AG08395 (cell line): ENCODE results near the gene GNA14.
"Not testable (repeated sequence)": the region's sequence is repeated elsewhere in the genome, so short reads cannot be mapped to it uniquely, and the experiment has no call there.

Experiments used
- DNase-seq: peaks from one replicate; pipeline ENCODE4 v3.0.0; 2012; ENCODE audit warnings: mixed read lengths, low spot score

Gene GNA14

DNA sequence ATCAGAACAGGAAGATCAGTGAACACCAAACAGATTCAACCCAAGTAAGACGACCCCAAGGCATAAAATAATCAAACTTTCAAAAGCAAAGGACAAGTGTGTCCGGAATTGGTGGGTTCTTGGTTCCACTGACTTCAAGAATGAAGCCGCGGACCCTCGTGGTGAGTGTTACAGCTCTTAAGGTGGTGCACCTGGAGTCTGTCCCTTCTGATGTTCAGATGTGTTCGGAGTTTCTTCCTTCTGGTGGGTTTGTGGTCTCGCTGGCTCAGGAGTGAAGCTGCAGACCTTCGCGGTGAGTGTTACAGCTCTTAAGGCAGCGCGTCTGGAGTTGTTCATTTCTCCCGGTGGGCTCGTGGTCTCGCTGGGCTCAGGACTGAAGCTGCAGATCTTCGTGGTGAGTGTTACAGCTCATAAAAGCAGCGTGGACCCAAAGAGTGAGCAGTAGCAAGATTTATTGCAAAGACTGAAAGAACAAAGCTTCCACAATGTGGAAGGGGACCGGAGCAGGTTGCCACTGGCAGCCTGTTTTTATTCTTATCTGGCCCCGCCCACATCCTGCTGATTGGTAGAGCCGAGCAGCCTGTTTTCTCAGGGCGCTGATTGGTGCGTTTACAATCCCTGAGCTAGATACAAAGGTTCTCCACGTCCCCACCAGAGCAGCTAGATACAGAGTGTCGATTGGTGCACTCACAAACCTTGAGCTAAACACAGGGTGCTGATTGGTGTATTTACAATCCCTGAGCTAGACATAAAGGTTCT is 158.5 kb downstream of the GNA14 start:
- not testable (repeated sequence) for DNase-seq

DNA sequence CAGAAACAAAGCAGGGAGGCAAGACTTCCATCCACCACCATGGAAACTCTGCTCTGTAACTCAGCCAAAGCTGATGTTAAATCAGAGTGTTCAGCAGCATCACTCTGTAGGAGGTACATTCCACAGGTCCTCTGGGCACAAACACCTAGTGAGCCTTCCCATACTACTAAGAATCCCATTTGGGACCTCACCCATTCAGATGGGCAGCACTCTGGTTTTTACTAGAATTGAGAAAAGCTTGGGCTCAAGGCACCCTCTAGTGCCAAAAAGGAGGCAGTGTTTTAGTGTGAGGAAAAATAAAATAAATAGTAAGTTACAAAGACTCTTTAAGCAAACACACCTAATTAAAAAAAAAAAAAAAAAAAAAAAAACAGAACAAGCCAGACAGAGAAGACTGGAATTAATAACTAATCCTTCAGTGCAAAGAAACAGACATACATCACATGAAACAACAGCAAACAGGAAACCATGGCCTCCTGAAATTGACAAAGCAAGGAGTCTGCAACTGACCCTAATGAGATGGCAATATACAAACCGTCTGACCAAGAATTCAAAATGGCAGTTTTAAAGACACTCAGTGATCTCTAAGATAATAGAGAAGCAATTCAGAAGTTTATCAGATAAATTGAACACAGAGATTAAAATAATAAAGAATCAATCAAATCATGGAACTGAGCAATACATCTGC is 159.5 kb downstream of the GNA14 start:
- peak; percentile 56 for DNase-seq

- no peak for DNase-seq
These were observed 161.2 kb downstream of the GNA14 start for GRCh38 chr9:77486968-77487367.

- DNase-seq = no peak
These were observed 161.7 kb downstream of the GNA14 start for GRCh38 chr9:77486463-77486862.

GRCh38 chr9:77475641-77476473 is 172.3 kb downstream of the GNA14 start:
- DNase-seq = peak; percentile 78

GRCh38 chr9:77474936-77475335 is 173.2 kb downstream of the GNA14 start:
- no peak for DNase-seq

DNA sequence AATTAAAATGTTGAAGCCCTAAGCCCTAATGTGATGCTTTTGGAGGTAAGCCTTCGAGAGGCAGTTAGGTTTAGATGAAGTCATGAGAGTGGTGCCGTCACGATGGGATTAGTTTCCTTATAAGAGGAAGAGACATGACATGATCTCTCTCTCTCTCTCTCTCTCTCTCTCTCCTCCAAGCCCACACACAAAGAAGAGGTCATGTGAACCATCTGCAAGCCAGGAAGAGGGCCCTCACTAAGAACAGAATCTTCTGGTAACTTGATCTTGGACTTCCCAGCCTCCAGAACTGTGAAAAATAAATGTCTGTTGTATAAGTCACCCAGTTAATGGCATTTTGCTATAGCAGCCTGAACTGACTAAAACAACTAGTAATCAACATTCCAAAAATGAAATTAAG is 175.5 kb downstream of the GNA14 start:
- DNase-seq = no peak

DNA sequence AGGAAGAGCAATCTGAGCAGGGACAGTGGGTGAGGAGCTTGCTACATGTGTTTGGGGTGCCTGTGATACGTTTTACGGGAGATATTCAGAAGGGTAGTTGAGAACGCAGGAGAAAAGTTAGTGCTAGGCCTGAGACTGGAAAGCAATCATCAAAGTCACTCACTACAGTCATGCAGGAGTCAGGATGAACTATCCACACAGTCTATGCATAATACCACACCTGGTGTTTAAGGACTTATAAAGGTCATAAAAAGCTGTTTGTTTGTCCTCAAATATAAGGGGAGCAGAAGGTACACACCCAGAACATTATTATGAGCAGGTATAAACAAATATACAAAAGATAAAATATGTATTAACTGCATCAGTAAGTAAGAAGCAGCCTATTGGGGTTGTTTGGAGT is 176.6 kb downstream of the GNA14 start:
- no peak for DNase-seq

- peak; percentile 33 for DNase-seq
These were observed 178.4 kb downstream of the GNA14 start for GRCh38 chr9:77469515-77470231.

GRCh38 chr9:77464661-77465060 is 183.5 kb downstream of the GNA14 start:
- DNase-seq = no peak

GRCh38 chr9:77463151-77463550 is 185.0 kb downstream of the GNA14 start:
- DNase-seq = no peak

- no peak for DNase-seq
These were observed 186.1 kb downstream of the GNA14 start for GRCh38 chr9:77462066-77462465.

DNA sequence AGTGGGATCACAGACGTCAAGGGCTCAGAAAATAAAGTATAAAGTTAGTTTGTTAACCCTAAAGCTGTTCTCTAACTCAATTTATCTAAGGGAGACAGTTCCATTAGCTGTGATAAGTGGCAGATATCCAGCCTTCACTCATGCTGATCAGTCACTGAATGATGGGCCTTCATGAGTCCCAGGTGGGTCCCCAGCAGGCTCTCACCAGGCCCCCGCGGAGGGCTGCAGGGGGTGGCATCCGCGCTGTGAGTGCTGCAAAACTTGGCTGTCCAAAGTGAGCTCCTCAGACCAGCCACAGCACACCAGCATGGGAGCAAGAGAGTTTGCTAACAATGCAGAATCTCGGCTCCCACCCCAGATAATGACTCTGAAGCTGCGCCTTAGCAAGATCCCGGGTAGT is 187.2 kb downstream of the GNA14 start:
- no peak for DNase-seq

- DNase-seq = peak; percentile 78
These were observed 190.1 kb downstream of the GNA14 start for GRCh38 chr9:77457916-77458592.

DNA sequence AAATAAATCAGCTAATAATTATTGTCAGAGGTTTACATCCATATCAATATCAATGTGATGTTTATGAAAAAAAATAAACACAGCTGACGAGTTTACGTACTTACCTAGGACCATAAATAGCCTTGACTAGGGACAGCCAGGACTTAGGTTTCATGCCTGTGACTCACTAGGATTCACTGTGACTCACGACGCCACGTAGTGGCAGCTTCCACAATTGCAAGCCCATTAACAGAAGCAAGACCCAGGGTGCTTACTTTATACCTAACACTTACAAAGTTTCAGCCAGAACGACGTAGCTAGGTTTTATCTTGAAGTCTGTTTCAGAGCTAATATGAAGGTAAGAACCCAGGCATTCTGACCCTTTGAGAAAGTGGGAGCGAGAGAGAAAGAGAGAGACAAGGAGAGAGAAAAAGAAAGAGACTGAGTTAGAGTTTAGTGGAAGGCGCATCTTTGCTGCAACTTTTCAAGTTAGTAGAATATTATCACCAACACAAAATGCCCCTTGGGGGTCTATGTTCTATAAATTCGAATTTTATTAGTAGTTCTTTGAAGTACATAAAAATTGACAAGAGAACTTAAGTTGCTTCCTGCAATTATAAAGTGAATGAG is 191.2 kb downstream of the GNA14 start:
- peak; percentile 92 for DNase-seq

GRCh38 chr9:77455312-77455927 is 192.7 kb downstream of the GNA14 start:
- no peak for DNase-seq

DNA sequence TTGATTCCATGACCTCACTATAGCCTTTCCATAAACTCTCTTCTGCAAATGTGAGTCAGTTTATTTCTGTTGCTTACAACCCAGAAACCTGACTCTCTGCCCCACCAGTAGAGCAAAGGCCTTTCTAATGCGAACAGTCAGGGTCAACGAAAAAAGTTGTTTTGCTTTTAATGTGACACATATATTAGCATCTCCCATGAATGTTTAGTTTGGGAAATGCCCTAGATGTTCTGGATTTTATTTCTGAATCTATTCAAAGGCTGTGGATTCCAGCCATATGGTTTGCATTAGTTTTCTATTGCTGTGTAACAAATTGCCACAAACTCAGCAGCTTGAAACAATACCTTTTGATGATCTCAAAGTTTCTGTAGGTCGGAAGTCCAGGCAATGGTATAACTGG is 193.5 kb downstream of the GNA14 start:
- no peak for DNase-seq

- DNase-seq = no peak
These were observed 194.1 kb downstream of the GNA14 start for GRCh38 chr9:77453825-77454647.

GRCh38 chr9:77451507-77451906 is 196.6 kb downstream of the GNA14 start:
- DNase-seq = no peak

DNA sequence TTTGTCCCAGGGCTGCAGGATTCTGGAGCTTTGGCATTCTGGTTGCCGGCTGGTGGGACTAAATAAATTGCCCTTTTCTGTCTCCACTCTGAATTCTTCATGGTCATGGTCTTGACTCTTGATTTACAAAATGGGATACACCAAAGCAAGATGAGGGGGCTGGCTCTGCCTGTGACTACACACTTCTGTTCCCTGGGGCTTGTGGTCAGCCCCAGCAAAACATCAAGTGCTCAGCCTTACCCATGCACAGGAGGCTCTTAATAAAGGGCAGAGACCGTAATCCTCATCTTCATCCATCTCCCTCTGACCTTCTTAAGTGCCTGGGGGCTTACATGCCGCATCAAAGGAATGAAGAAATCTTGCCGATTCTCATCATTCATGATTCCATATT is 198.0 kb downstream of the GNA14 start:
- DNase-seq = no peak
